Epithelial cell of proximal tubule (primary cell): ENCODE data around the gene CDH13. TPM values are rescaled to one million over a fixed set of nuclear protein-coding genes. Genes with fewer than 3 reads are reported as not detected.

Experiments used
- DNase-seq: peaks from one replicate; pipeline ENCODE4 v3.0.0-alpha.2; 2011; ENCODE audit warnings: low read depth
- H3K4me3 ChIP-seq: 2 replicates; pipeline ENCODE4 v1.5.1; 2011; ENCODE audit warnings: low read depth, mild to moderate bottlenecking, low read length
- CTCF ChIP-seq: conservative IDR thresholded peaks from 2 replicates; pipeline ENCODE4 v1.5.1; 2012; ENCODE audit warnings: low read depth, mild to moderate bottlenecking, low read length
- total RNA-seq: library from RNA; depleted of rRNA; stranded (reverse); fragments of >200 nt; gene quantifications from 2 replicates; pipeline ENCODE4 v1.2.3, GENCODE V29; 2015

CDH13 gene
- total RNA-seq, 1 donor from 2014 or later: 85.4 TPM

GRCh38 chr16:83244057-83244456 lies 617.3 kb downstream of the CDH13 start:
- H3K4me3 ChIP-seq: no peak overlapping the region
- no peak for TF ChIP-seq CTCF
- DNase-seq: no peak

GRCh38 chr16:83245061-83245460 lies 618.3 kb downstream of the CDH13 start:
- DNase-seq: no peak
- TF ChIP-seq CTCF: no peak

GRCh38 chr16:83247767-83248372 lies 621.1 kb downstream of the CDH13 start:
- no peak for TF ChIP-seq CTCF
- DNase-seq: no peak
- no peak overlapping the region for H3K4me3 ChIP-seq

More at GRCh38 chr16:83245061-83245460, 618.3 kb downstream of the CDH13 start:
- H3K4me3 ChIP-seq: no peak overlapping the region

GRCh38 chr16:83248735-83249463 lies 622.1 kb downstream of the CDH13 start:
- H3K4me3 ChIP-seq: no peak overlapping the region
- DNase-seq: no peak
- TF ChIP-seq CTCF: no peak

- DNase-seq: no peak
- H3K4me3 ChIP-seq: no peak overlapping the region
- no peak for TF ChIP-seq CTCF
Measured at GRCh38 chr16:83253521-83253920, 626.8 kb downstream of the CDH13 start.

GRCh38 chr16:83258366-83258928 lies 631.7 kb downstream of the CDH13 start:
- H3K4me3 ChIP-seq: no peak overlapping the region
- DNase-seq: no peak
- no peak for TF ChIP-seq CTCF
